Measurements from ENCODE around the gene DNAJC18. TPM values are rescaled to one million over a fixed set of nuclear protein-coding genes. Genes with fewer than 3 reads are reported as not detected.
A peak's percentile ranks its signal among the peaks of the same experiment; 100 is the strongest.

The DNAJC18 gene
- total RNA-seq, 1 donor from 2014 or later = 69.6 TPM

DNA sequence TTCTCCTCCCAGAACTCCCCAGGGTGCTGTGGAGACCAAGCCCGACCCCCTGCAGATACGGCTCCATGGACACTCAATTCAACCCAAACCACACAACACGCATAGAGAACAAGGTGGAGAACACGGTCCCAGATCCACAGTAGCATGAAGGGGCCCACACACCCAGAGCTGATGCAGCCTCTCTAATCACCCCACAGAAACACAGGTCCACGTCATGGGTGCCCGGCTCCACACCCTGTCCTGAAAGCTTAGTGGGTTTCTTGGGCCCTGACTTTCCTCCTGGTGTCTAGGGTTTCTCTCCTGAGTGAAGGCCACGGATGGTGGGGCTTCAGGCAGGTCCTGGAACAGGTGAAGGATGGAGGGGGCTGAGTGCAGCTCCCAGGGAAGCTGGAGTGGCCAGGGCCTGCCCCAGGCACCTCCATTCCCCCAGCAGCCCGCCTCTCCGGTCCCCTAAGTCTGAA is 54.7 kb downstream of the DNAJC18 start:
- Mint-ChIP-seq H3K4me3 (ENCODE audit: unreplicated experiment) (no peak overlapping the region), H3K4me1 (ENCODE audit: unreplicated experiment) (peaks cover 19% of the 10 kb centered on the region), H3K9me3 (ENCODE audit: unreplicated experiment) (no peaks in the 10 kb centered on the region), H3K27me3 (ENCODE audit: unreplicated experiment) (peaks cover 6% of the 10 kb centered on the region), H3K27ac (ENCODE audit: unreplicated experiment) (no peak overlapping the region), H3K36me3 (ENCODE audit: low read depth, unreplicated experiment) (no peaks in the 10 kb centered on the region)
- TF ChIP-seq CTCF (IDR thresholded peaks at IDR 0.05; ENCODE audit: unreplicated experiment) = no peak
- DNase-seq (ENCODE audit: low spot score) = no peak

DNA sequence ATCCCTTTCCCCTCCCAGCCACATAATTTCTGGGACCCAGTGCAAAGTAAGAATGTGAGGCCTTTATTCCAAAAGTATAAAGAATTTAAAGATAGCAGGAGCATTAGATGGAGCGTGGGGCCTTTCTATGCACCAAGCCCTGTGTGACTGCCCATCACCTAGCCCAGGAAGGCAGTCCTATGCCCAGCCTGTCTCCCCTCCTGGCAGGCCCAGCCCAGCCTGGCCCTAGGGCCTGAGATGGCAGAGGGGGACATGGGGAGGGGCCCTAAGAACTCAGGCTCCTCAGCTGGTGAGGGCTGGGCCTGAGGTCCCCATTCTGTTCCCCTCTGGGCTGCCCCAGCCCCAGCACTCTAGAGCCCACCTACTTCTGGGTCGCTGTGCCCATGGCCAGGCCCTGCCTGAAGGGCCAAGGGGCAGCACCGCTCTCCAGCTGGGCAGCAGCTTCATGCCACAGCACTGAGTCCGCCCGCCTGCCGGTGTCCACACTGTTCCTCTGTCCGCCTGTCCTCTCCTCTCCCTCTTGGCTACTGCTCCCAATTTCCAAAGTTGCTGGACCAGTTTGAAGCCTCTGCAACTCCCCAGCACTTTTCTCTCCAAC is 55.2 kb downstream of the DNAJC18 start:
- Mint-ChIP-seq H3K4me3 (ENCODE audit: unreplicated experiment) (no peak overlapping the region), H3K27me3 (ENCODE audit: unreplicated experiment) (peaks cover 4% of the 10 kb centered on the region), H3K4me1 (ENCODE audit: unreplicated experiment) (peaks cover 23% of the 10 kb centered on the region), H3K9me3 (ENCODE audit: unreplicated experiment) (no peaks in the 10 kb centered on the region), H3K27ac (ENCODE audit: unreplicated experiment) (no peak overlapping the region), H3K36me3 (ENCODE audit: low read depth, unreplicated experiment) (peaks cover 2% of the 10 kb centered on the region)
- no peak for DNase-seq (ENCODE audit: low spot score)
- no peak for TF ChIP-seq CTCF (IDR thresholded peaks at IDR 0.05; ENCODE audit: unreplicated experiment)

- no peak within 1 kb of the TSS for H3K27ac Mint-ChIP-seq (ENCODE audit: unreplicated experiment)
- DNase-seq (ENCODE audit: low spot score) = no peak
- no peaks in the 10 kb centered on the region for H3K9me3 Mint-ChIP-seq (ENCODE audit: unreplicated experiment)
- peaks cover 4% of the 10 kb centered on the region for H3K27me3 Mint-ChIP-seq (ENCODE audit: unreplicated experiment)
- peaks cover 24% of the 10 kb centered on the region for H3K4me1 Mint-ChIP-seq (ENCODE audit: unreplicated experiment)
- no peak for TF ChIP-seq CTCF (IDR thresholded peaks at IDR 0.05; ENCODE audit: unreplicated experiment)
- H3K36me3 Mint-ChIP-seq (ENCODE audit: low read depth, unreplicated experiment) = peaks cover 3% of the 10 kb centered on the region
- H3K4me3 Mint-ChIP-seq (ENCODE audit: unreplicated experiment) = peak within 1 kb of the TSS; percentile 11
These were observed 55.9 kb downstream of the DNAJC18 start, which contains the start of gene SLC23A1 for GRCh38 chr5:139383275-139383992. Gene SLC23A1 (minus strand): TSS chr5:139383297. CDS start chr5:139383253, 44 bp downstream.

- Mint-ChIP-seq H3K27me3 (ENCODE audit: unreplicated experiment) (peaks cover 4% of the 10 kb centered on the region), H3K4me1 (ENCODE audit: unreplicated experiment) (peaks cover 18% of the 10 kb centered on the region), H3K27ac (ENCODE audit: unreplicated experiment) (no peak overlapping the region), H3K4me3 (ENCODE audit: unreplicated experiment) (no peak overlapping the region), H3K9me3 (ENCODE audit: unreplicated experiment) (no peaks in the 10 kb centered on the region), H3K36me3 (ENCODE audit: low read depth, unreplicated experiment) (peaks cover 4% of the 10 kb centered on the region)
- no peak for DNase-seq (ENCODE audit: low spot score)
- TF ChIP-seq CTCF (IDR thresholded peaks at IDR 0.05; ENCODE audit: unreplicated experiment) = no peak
These were observed 56.5 kb downstream of the DNAJC18 start for GRCh38 chr5:139382807-139383206.

All from endothelial cell (in vitro differentiated cells).